GM19463 (cell line): ENCODE results near the gene WDR82.

Source experiments
- ATAC-seq: cut with Tn5 transposase; IDR thresholded peaks from one replicate; pipeline ENCODE4 v1.9.1; 2021; ENCODE audit warnings: mild to moderate bottlenecking, moderate library complexity; ENCODE audit not compliant: unreplicated experiment

Gene WDR82

GRCh38 chr3:52227117-52227516 is 51.3 kb downstream of the WDR82 start:
- no peak for ATAC-seq

GRCh38 chr3:52226229-52226817 is 52.1 kb downstream of the WDR82 start:
- no peak for ATAC-seq

- ATAC-seq, result peak; percentile 78
These were observed 52.8 kb downstream of the WDR82 start, which contains the start of gene TLR9 for GRCh38 chr3:52225452-52226228. TLR9 (minus strand) TSS chr3:52225645; CDS start chr3:52225529, 116 bp downstream.

- no peak for ATAC-seq
These were observed 54.7 kb downstream of the WDR82 start for GRCh38 chr3:52223449-52224408.

GRCh38 chr3:52222319-52223221 is 55.9 kb downstream of the WDR82 start:
- ATAC-seq, result no peak

- no peak for ATAC-seq
These were observed 56.7 kb downstream of the WDR82 start for GRCh38 chr3:52221563-52222318.

- ATAC-seq, result no peak
These were observed 57.3 kb downstream of the WDR82 start for GRCh38 chr3:52221141-52221562.

GRCh38 chr3:52220380-52221026 is 57.9 kb downstream of the WDR82 start:
- no peak for ATAC-seq

- ATAC-seq, result no peak
These were observed 59.4 kb downstream of the WDR82 start for GRCh38 chr3:52218937-52219650.

GRCh38 chr3:52218454-52218853 is 60.0 kb downstream of the WDR82 start:
- ATAC-seq, result no peak

GRCh38 chr3:52218026-52218425 is 60.4 kb downstream of the WDR82 start:
- ATAC-seq, result no peak

GRCh38 chr3:52217409-52217805 is 61.0 kb downstream of the WDR82 start:
- no peak for ATAC-seq

GRCh38 chr3:52216585-52217408 is 61.7 kb downstream of the WDR82 start:
- ATAC-seq, result no peak

GRCh38 chr3:52215351-52215750 is 63.1 kb downstream of the WDR82 start:
- ATAC-seq, result no peak

GRCh38 chr3:52213901-52214300 is 64.5 kb downstream of the WDR82 start:
- no peak for ATAC-seq

GRCh38 chr3:52213005-52213404 is 65.4 kb downstream of the WDR82 start:
- ATAC-seq, result no peak

- ATAC-seq, result no peak
These were observed 67.1 kb downstream of the WDR82 start for GRCh38 chr3:52211268-52211891.
